GM21526 (cell line): Measurements from ENCODE around the gene ZBTB20.

ENCODE experiments used
- ATAC-seq: cut with Tn5 transposase; IDR thresholded peaks from one replicate; pipeline ENCODE4 v1.9.1; 2021; ENCODE audit warnings: moderate library complexity; ENCODE audit not compliant: unreplicated experiment, low FRiP score

ZBTB20 gene

GRCh38 chr3:114375608-114376421 is 771.3 kb downstream of the ZBTB20 start:
- no peak for ATAC-seq

DNA sequence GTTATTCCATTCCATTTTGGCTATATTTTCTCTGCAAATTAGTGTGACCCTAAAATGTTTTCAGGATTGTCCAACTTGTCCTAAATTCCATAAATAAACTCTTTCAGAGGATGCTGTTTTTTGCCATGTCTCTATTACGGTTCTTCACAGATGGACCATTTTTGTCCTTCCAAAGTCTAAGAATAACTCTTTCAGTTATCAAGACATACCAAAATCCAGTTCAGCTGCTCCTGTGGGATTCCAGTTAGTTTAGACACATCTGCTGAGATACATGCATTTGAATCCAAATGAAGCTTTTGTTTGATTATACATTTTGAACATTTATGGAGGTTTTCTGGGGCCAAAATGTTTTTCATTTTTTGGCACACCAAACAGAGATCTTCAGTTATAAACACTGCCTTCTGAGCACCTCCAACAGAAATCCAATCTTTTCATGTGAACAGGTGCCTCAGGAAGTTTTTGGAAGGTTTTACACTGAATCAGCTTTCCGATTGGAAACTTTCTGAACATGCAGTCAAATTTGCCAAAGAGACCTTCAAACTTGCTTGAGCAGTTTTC is 772.6 kb downstream of the ZBTB20 start:
- no peak for ATAC-seq

DNA sequence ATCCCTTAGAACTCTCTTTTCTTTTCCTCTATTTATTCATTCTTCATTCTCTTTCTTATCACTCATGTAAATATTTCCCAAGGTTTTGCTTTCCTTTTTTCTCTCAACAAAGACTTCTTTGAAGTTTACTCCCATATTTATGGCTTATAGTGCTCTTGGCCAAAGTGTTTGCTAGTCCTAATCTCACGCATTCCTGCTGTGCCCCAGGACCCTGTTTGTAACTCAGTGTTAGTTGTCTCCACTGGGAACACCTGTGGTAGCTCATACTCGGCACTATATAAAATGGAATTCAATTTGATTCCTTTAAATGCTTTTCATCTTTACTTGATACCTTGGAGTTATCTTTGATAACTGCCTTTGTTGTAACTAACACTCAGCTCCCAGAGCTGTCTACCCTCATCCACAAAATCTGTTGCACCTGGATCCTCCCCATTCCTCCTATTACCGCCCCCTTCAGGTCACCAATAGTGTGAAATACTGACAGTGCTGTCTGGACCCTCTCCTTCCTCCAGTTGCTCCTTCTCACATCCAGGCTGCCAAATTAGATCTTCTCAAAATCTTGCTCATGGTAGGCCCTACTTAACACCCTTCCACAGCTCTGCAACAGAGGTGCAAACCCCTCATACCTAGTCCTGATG is 776.4 kb downstream of the ZBTB20 start:
- ATAC-seq = no peak

DNA sequence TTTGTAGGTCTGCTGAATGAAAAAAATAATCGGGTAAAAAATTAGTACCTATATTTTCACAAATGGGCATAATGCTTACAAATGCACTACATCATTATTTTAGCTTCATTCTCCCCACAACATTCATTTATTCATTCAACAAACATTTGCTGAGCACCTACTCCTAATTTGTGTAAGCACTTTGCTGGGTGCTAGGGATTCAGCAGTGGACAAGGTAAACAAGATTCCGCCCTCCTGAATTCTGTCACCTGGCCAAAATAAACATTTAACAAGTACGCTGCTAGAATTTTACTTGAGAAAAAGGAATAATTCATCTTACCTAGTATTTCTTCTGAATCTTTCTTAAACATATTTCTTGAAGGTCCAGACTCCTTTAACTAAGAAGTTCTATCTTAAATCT is 781.2 kb downstream of the ZBTB20 start:
- ATAC-seq = no peak

GRCh38 chr3:114364806-114365654 is 782.1 kb downstream of the ZBTB20 start:
- ATAC-seq = no peak

DNA sequence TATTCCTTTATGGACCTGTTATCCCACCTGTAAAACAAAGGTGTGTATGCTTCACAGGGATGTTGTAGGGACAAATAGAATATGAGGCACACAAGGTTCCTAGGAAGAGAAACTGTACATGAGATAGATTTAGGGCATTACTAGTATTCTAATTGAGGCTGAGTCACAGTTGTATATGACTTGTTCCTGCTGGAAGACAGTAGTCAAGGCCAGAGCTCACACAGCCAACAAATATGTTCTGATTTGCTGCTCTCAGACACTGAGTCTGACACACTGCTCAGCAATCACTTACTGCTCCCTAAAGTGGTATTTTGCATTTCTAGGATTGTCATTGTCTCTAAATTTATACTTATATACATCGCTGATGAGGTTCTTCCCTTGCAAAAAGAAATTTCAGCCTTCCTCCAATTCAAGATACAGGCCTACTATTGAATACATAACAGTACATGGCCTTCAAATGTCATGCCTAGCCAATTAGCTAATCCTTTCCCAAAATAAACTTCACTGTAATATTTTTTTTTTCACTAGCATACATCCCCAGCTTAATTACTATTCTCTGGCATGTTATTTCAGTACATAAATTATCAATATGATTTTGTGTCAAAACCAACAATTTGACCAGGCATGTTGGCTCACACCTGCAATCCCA is 783.4 kb downstream of the ZBTB20 start:
- ATAC-seq = no peak

DNA sequence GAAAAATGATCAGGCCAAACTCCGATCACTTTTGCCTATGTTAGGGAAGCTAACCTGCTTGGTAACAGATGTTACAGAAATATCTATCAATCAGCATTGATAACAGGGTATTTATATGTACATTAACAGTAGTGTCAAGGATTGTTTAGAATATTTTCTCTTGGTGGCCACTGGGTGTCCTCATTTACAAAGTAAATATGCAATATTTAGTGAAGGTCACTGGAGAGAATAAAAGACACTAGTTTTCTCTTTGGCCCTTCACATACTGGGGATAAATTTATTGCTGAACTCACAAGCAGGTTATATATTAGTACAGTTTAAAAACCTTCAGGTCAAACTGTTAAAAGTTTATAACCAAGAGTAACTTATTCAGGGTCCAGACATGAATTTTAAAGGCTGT is 784.3 kb downstream of the ZBTB20 start:
- peak; percentile 53 for ATAC-seq

- no peak for ATAC-seq
These were observed 785.7 kb downstream of the ZBTB20 start for GRCh38 chr3:114361391-114361790.

DNA sequence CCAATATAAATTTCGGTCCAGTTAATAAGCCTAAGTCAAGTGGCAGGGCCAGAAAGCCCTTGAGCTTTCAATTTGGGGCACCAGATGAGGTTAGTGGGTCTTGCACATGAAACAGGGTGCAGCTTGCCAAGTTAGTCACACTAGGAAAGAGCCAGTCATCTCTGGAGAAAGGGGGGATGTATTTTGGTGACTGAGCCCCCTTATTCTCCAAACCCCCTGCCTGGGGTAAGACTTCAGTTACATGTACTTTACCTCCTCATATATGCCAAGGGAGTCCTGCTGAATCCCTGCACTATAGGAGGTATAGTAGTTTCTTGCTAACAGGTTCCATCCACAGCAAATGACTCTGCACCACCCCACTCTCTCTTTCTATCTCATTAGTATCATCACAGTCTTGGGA is 790.6 kb downstream of the ZBTB20 start:
- ATAC-seq = no peak

GRCh38 chr3:114356066-114356465 is 791.0 kb downstream of the ZBTB20 start:
- ATAC-seq = no peak

- no peak for ATAC-seq
These were observed 791.4 kb downstream of the ZBTB20 start for GRCh38 chr3:114355653-114356052.

DNA sequence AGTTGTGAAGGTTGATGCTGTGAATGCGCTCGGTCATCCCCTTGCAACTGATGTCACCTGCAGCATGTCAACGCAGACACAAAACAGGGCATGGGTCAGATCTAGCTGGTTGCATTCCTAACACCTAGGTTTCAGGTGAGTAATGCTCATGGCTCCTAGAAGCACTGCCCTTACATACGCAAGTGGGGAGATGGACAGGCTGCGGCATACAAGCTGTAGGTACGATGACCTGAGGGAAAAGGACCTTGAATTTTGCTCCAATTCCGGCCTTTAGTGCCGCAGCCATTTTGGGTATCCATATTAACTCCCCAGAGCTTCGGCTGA is 795.3 kb downstream of the ZBTB20 start:
- ATAC-seq = no peak

GRCh38 chr3:114351123-114351821 is 795.8 kb downstream of the ZBTB20 start:
- ATAC-seq = no peak

DNA sequence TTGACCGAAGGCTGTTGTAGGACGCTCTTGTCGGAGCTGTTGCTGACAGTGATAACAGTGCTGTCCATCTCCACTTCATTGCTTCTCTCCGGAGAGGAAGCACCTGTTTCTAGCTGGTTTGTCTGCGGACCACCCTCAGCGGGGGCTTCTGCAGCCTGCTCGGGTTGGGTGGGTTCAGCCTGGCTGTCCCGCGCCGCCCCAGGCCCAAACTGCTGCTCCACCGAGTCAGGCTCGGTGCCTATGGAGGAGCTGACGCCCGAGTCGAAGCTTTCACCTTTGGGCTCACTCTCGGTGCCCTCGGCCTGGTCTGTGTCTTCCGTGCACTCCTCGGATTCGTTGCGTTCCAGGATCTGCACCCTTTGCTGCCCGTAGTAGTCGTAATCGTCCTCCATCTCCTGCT is 796.4 kb downstream of the ZBTB20 start:
- no peak for ATAC-seq

DNA sequence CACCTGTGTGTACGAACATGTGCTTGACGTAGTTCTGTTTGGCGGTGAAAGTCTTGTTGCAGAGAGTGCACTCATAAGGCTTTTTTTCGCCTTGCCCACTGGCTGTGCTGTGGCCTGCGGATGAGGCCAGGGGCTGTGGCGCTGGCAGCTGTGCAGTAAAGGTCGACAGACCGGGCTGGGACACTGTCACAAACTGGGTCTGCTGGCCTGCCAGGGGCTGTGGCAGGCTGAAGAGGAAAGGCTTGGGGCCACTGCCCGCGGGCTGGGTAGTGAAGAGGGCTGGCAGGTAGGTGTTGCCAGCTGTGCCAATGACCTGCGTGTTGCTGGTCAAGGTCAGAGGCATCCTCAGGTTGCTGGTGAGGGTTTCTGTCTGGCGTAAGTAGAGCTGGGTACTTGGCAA is 796.8 kb downstream of the ZBTB20 start:
- ATAC-seq = no peak

GRCh38 chr3:114344492-114344891 is 802.6 kb downstream of the ZBTB20 start:
- ATAC-seq = no peak

DNA sequence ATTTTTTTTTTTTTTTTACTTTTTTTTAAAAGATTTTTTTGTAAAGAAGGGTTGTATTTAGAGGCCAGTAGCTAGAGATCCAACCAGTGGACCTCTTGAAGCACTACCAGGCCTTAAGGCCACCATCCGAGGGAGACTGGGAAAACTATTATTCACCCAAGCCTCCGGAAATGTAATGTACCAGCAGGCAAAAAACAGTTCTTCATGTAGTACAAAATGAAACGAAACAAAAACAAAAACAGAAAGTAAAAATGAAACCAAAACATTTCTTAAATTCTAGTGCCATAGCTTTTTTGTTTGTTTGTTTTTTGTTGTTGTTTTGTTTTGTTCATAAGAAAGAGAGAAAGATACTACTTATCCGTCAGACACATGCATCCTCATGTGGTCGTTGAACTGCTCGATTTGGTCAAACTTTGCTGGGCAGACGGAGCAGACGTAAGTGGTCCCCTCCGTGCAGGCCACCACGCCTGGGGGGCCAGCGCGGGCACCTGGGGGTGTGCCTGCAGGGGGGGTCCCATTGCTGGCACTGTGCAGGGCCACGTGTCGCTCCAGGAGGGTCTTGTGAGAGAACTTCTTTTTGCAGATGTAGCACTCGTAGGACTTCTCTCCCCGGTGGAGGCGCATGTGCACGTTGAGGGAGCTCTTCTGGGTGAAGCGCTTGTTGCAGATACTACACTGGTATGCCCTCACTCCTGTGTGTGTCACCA is 808.3 kb downstream of the ZBTB20 start:
- ATAC-seq = no peak

DNA sequence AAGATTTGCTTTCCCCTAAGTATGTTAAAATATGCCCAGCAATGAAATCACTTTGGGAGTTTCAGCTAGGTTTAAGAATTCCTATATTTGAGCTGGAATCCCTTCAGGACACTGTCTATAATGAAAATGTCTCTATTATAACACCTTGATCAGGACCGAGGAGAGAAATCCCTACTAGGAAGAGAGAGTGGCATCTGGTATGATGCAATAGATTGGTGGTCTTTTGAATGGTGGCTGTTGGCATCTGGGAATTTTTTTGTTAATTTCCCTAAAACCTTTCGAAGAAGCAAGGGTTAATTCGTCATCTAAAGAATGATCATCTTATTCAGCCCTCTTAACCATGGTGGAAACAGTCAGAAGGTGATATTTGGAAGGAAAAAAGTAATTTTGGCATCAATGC is 810.2 kb downstream of the ZBTB20 start:
- no peak for ATAC-seq

DNA sequence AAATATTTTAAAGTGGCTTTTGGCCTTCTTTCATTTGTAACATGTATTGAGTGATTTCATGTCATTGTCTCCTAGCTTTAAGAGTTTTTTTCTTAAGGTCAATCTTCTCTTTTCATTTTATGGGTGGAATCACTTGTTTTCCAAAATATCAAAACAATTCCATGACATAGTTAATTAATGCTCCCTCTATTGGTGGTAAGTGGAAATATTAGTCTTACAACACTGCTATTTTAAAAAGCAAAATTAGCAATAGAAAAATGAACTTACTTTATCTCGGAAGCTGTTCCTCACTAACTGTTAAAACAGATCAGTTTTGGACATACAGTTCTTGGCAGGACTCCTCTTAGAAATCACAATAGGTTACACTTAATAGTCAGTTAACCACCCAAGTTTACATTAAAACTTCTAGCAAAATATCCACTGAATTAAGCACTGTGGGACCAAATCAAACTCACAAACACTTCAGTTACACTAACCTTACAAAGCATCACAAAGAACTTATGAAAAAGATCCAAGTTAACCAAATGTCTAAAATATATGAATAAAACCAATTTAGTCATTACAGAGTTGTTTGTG is 810.9 kb downstream of the ZBTB20 start:
- ATAC-seq = no peak
